NCI-H1930 (cell line): ENCODE measurements around the gene SPAG16.

ENCODE experiments used
- DNase-seq, 2 experiments: peaks; one replicate each; lab custom pipeline; 2025; lab: John Stamatoyannopoulos, UW

Gene SPAG16

DNA sequence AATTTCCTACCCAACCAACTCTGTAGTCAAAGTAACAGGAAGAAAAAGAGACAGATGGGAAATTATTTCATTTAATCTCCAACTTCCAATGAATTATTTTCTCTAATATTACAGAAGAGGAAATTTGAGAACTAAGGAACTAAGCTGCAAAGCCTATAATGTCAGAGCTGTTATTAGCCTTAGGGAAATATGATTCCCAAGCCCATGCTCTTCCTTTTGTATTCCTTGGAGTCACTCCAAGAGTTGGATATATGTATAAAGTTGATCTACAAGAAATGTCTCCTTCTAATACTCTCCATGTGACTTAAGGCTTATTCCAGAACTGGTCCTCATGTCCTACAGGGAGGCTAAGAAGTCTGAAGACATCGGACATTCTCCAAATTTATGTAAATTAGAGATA lies 1095.0 kb downstream of the SPAG16 start:
- no peak for DNase-seq

DNA sequence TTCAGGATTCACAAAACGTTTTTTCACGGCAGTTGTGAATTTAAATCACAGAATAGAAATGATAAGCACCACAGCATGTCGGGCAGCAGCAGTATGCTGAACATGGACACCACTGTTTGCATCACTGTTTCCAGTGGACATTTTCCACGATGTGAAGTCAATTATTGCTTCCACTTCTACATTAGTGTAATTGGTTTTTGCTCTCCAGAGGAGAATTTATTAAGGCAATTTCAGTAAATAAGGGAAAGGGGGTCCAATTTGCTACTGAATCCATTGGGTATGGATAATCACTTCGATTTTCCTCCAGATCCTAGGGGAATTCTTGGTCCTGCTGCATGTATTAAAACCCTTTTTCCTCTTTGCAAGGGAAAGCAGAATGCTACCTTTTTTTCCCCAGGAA lies 1096.4 kb downstream of the SPAG16 start:
- no peak for DNase-seq

DNA sequence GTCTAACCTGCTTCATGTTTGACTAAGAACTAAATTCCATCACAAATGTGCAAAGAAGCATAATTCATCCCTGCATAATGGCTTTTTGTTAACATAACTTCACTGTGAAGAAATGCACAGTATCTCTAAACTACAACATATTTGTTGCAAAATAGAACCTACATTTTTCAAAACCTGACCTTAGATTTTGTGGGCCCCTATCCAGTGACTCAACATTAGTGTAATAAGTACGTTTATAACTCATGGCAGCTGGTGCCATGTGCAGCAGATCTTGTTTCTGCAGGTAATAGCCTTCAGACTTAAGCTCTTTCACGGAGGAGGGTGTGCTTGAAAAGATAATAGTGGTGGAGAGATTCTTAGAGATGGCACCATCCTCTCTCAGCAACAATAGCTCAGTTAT lies 1098.0 kb downstream of the SPAG16 start:
- DNase-seq: no peak

DNA sequence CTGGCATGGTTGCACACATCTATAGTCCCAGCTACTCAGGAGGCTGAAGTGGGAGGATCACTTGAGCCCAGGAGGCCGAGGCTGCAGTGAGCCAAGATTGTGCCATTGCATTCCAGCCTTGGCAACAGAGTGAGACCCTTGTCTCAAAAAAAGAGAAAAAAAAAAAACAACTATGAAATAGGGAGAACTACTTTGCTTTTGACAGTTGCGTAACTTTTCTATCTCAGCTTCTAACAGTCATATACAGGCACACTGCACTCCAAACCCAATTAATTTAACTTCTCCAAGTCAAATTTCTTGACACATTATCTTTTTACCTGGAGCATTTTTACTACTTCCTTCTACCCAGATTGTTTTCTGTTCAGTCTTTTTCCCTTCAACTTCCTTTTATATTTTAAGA lies 1102.5 kb downstream of the SPAG16 start:
- no peak for DNase-seq

DNA sequence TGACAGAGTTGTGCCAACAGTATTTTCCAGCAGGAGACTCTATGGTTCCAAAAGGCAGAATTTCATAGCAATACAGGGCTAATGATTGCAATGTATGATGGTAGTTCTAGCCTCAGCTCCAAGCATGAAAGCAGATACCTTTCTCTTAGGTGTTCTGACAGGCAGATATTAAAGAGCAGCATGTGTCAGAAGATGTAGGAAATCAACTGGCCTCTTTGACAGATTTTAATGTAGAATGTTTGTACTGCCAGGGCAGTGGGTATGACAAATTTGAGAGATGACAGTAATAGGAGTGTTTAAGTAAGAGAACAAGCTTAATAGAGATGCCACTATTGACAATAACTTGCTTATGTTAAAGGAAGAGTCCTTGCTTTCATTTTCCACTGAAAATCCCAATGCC lies 1105.1 kb downstream of the SPAG16 start:
- no peak for DNase-seq

- DNase-seq: no peak
These were observed 1109.5 kb downstream of the SPAG16 start for GRCh38 chr2:214393796-214394195.

DNA sequence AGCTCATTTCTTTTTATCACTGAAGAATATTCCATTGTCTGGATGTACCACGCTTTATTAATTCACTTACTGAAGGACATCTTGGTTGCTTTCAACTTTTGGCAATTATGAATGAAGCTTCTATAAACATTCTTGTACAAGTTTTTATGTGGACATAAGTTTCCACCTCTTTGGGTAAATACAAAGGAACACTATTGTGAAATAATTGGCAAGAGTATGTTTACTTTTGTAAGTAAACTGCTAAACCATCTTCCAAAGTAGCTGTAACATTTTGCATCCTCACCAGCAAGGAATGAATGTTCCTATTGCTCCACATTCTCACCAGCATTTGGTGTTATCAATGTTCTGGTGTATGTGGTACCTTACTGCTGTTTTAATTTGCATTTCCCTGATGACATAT lies 1110.8 kb downstream of the SPAG16 start:
- no peak for DNase-seq

GRCh38 chr2:214401580-214401979 lies 1117.3 kb downstream of the SPAG16 start:
- no peak for DNase-seq

GRCh38 chr2:214410128-214410775 lies 1126.0 kb downstream of the SPAG16 start:
- DNase-seq: no peak

DNA sequence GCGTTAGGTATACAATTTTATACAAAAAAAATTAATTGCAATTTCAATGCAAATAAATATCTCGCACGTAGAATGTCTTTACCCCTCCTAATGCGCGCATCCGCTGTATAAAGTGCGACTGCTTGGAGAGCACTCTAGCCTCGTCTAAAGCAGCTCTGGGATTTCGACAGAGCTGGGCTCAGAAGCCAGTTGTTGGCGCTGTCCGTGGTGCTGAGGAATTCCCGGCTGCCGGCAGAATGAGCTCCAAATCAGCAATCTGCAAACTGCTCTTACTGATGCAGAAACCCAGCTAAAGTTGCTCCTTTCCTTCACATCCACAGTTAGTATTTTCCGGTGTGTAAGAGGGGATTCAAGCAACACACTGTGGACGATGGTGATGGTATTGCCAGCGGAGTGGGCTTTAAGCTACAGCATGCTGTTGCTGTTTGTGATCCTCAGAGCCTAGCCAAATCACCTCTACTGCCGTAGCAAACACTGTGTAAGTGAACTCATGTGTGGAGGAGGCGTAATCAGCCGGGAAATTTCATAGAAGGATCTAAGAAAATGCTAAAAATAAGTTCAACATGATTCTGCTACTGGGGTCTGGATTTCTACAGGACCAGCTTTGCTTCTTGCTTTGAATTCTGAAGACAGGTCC lies 1126.8 kb downstream of the SPAG16 start, which contains the start of gene VWC2L:
Gene VWC2L (plus strand): TSS at position 137 of the 637 bp plus-strand sequence. CDS start 3,140 bp downstream, outside the sequence.
- no peak for DNase-seq

- no peak for DNase-seq
These were observed 1128.4 kb downstream of the SPAG16 start for GRCh38 chr2:214412679-214413078.

GRCh38 chr2:214436470-214436869 lies 1152.2 kb downstream of the SPAG16 start:
- no peak for DNase-seq

DNA sequence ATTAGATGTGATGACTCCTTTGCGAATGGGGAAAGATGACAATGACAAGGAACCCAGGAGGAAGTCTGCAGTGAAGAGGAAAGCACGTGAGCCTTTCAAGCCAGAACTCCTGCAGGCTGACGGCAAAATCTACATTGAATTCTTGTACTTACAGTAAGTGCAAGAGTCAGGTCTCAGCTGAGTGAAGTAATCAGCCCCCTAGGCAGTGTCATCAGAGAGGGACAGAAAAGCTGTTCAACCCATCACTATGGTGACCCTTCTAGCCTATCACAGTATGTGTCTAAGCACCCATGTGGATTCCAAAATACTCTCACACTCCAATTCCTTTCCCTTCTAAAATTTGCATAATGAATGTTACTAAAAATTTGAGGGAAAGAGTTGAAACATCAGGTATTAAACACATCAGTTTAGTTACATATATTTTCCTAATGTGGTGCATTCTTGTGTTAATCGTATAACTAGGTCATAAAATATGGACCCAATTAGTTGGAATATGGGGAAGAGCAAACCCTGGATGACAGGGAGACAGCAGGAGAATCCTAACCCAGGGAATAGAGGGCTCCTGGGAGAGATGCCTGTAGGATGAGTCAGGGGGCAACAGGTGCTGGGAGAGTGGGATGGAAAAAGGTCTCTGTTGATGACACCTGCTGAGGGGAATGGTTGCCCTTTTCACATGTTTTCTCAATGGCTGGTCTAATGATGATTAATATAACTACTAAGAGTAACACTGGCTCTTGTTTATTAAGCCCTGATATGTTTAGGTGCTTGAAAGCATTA lies 1166.0 kb downstream of the SPAG16 start:
- DNase-seq: no peak

DNA sequence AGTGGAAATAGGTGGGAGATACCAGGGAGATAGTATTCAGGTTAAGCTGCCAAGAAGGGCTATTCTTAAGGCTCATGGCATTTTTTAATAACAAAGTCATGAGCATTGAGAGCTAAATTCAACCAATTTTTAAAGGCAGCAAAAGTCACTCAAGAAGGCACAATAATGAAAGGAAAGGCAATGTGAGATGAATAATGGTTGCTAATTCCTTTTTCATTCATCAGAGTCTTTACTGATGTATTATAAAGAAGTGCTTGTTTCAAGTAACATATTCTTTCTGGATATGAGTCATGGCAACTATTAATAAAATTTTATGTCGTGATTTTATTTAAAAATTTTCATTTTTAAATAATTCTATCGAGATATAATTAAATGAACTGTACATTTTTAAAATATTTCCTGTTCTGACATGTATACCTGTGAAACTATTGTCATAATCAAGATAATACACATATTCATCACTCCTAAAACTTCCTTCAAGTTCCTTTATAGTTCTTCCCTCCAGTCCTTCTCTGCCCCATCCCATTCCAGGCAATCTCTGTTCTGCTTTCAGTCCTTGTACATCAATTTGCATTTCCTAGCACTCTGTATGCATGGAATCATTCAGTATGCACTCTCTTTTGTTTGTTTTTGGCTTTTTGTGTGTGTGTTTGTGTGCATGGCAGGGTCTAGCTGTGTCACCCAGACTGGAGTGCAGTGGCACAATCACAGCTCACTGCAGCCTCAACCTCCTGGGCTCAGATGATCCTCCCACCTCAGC lies 1167.4 kb downstream of the SPAG16 start:
- no peak for DNase-seq
